DMS153 treated with DMSO at 0.1 percent for 48 hours (cell line): ENCODE data around the gene ACSM5.

ENCODE experiments used
- DNase-seq: peaks from one replicate; lab custom pipeline; 2025; ENCODE audit not compliant: unreplicated experiment; lab: John Stamatoyannopoulos, UW

The ACSM5 gene, protein sequence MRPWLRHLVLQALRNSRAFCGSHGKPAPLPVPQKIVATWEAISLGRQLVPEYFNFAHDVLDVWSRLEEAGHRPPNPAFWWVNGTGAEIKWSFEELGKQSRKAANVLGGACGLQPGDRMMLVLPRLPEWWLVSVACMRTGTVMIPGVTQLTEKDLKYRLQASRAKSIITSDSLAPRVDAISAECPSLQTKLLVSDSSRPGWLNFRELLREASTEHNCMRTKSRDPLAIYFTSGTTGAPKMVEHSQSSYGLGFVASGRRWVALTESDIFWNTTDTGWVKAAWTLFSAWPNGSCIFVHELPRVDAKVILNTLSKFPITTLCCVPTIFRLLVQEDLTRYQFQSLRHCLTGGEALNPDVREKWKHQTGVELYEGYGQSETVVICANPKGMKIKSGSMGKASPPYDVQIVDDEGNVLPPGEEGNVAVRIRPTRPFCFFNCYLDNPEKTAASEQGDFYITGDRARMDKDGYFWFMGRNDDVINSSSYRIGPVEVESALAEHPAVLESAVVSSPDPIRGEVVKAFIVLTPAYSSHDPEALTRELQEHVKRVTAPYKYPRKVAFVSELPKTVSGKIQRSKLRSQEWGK

DNA sequence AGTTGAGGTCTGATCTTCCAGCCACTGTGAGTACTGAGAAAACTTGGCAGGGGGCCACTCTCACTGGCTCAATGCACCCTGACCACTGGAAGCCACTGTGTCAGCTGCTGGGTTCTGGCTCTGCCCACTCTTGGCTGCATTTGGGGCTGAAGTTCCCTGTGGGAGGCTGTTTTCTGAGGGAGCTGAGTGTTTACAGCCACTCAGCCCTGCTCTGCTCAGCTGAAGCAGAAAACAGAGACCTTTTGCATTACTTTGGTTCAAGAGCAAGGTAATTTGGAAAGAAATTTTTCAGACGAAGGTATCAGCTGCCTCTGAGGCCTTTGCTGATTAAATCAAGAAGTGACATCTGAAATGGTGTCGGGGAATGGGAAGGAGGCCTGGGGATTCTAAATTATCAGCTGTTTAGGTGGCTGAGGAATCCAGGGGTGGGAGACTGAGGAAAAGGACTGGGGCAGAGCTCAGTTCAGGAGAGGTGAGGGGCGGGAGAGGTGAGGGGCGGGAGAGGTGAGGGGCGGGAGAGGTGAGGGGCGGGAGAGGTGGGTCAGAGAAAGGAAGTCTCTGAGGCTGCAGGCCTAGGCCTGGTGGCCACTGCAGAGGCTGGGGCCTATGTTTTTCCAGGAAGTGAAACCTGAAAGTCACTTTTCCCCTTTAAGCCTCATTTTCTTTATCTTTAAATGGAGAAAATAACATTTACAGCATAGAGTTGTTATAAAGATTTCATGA lies at the start of gene ACSM5:
Gene ACSM5 (plus strand): TSS at position 137 of the 723 bp plus-strand sequence. CDS start 1,951 bp downstream, outside the sequence.
- no peak for DNase-seq

DNA sequence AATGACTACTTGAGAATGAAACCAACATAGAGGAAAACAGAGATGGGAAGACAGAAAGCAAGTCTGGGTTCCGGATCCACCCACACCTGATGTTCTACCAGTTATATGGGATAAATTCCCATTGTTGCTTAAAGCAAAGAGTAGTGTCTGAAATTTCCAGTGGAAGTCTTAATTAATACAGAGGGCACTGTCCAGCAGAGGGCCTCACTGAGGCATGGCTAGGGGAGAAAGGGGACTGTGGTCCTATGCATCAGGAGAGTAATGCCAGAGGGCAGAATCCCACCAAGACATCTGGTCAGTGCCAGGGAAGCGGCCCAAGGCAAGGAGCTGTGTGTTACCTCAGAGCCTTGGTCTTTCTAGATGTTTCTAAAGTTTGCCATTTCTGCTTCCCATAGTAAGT lies 49.3 kb upstream of the ACSM5 start:
- DNase-seq = no peak

DNA sequence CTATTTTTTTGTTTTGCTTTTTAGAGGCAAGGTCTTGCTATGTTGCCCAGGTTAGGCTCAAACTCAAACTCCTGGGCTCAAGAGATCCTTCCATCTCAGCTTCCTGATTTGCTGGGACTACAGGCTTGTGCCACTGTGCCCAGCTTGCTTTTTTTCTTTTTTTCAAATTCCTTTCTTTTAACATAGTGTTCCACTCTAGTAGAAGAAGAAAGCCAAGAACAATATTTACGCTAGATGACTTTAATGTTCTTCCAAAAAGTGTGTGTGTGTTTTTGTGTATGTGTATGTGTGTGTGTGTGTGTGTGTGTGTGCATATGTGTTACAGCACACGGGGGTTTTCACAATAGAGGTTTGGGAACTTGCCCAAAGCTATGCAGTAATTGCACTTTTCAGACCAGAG lies 46.1 kb upstream of the ACSM5 start:
- no peak for DNase-seq

DNA sequence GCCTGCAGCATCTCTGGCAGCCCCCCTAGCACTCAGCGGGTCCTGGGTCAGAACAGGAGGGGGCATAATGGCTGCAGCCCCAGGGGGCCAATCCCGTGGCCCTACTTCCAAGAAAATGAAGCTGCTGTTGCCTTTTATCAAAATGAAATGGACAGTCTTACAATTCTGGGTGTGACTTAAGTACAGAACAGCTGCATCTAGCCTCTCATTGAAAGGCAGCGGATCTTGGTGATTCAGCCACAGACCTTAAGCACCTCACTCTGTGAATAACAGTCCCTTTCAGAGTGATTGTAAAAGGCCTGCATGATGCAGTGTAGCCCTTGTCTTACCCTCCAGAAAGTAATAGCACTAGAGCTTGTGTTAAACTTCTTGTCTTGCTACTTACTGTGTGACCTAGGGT lies 45.3 kb upstream of the ACSM5 start:
- no peak for DNase-seq

DNA sequence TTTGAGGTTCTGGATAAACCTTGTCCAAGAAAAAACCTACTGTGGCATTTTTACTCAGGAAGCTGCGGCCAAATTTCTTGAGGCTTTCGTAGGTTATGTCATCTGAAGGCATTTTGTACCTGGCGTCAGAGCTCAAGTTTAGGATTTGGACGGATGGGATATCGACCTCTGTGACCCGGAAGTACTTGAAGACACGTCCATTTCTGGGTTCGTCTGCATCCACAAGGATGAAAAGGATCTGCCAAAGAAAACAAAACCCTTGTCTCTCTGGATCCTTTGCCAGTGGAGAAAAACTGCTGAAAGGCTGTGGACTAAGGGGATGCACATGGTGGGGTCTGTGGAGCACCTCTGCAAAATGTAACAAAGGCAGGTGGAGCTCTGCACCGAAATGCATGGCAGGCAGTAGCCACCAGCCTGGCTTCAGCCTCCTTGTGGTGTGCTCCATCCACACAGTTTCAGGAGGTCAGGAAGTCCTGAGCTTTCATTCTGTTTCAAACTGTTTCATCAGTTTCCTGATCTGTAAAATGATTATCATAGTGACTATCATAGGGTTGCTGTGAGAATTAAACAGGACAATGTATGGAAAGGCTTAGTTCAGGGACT lies 39.8 kb upstream of the ACSM5 start:
- DNase-seq = no peak

DNA sequence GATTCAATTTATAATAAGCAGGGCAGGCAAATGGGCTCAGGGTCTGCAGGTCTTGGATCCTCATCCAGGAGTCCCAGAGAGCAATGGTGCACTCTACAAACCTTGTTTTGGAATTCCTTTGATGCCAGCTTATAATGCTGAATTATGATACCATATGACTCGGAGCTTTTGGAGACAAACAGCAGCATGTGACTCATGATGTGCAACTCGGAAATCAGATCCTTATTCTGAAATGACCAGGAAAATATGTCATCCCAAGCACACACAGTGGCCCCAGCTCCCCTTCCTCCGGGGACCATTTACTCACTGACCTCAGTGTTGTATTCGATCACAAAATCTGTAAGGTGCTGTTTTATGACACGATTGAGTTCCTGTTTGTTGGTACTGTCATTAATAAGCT lies 36.6 kb upstream of the ACSM5 start:
- DNase-seq = no peak

DNA sequence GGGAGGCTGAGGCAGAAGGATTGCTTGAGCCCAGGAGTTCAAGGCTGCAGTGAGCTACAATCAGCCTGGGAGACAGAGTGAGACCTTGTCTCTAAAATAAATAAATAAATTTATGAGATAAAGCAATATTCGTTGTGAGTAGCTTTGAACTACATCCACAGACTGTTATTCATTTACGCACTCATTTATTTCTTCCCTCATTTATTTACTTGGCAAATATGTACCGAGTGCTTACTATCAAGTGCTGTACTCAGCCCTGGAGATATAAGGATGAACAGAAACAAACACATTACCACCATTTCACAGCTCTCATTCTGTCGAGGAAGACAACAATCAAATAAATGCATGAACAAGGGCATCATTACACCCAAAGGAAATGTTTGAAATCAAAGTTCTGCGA lies 32.2 kb upstream of the ACSM5 start:
- DNase-seq = no peak

DNA sequence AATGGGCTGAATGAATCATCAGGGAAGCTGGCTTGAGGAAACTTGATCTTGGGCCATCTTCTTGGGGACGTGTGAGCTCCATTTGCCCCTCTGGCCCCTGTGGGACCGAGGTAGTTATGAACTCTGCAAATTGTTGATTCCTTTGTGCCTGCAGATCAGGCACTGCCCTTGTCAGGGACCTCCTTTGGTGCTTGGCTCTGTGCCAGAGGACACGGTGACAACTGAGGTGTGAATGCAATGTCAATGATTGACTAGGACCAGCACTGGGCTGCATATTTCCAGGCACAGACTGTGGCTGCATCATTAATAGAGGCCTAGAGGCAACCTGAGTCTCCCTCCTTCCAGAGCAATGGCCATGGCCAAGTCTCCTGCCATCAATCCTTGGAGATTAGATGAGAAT lies 28.6 kb upstream of the ACSM5 start:
- DNase-seq = no peak

DNA sequence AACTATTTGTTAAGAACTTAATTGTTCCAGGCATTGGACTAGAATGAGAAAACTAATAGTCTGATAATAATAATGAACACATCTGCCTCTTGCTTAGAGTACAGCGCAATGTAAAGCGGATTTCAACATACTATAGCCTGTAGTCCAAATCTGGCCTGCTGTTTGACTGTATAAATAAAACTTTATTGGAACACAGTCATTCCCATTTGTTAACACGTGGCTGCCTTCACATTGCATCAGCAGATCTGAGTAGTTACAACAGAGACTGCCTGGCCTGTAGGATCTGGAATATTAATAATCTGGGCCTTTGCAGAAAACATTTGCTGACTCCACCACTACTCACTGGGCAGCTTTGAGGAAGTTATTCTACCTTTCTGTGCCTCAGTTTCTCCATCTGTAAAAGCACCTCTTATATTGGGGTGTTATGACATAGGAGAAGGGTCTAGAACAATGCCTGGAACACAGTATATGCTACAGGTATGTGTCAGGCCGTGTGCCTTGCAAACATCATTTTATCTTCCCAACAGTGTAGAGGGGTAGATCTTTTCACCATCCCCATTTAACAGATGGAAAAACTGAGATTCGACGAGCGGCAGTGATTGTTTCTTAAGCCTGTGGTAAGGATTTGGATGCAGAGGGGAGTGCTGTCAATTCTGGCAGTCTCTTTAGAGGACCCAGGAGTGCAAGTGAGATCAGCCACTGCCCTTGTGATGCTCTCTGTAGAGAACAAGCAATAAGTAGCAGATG lies 27.0 kb upstream of the ACSM5 start:
- DNase-seq = no peak

DNA sequence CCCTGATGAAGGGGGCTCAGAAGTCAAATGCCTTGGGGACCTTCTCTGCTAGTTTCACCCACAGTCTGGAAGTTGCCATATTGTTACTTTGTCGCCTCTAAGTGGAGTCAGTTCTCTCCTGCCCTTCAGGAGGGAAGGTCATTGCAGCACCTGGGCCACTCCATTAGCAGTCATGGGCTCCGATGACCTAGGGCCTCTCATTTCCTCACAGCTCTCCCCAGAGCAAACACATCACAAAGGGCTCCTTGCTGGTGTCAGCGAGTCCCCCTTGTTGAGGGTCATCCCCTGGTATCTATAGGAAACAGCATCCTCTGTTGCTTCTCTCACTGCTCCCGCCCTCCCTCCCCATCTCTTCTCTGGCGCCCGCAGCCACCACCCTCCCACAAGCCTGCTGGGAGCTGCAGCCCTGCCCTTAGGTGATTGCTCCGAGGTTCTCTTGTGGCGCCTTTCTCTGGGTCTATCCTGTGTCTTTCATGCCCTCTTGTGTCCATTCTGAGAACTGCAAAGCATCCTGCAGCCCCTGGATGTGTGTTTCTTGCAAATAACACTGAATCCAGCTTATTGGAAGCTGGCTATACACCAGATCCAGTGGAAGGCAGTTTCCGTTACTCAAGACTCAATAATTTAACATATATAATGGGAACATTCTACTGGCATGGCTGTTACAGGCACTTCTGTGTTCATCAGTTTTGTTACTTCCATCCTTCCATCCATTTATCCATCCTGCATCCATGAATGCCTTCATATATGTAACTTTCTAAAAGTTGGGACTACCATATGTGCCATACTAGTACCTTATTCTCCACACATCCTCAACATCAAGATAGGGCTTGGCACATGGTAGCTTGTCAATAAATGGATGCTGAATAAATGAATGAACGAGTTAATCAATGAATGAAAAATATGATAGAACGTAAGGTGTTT lies 26.0 kb upstream of the ACSM5 start:
- peak; percentile 70 for DNase-seq

DNA sequence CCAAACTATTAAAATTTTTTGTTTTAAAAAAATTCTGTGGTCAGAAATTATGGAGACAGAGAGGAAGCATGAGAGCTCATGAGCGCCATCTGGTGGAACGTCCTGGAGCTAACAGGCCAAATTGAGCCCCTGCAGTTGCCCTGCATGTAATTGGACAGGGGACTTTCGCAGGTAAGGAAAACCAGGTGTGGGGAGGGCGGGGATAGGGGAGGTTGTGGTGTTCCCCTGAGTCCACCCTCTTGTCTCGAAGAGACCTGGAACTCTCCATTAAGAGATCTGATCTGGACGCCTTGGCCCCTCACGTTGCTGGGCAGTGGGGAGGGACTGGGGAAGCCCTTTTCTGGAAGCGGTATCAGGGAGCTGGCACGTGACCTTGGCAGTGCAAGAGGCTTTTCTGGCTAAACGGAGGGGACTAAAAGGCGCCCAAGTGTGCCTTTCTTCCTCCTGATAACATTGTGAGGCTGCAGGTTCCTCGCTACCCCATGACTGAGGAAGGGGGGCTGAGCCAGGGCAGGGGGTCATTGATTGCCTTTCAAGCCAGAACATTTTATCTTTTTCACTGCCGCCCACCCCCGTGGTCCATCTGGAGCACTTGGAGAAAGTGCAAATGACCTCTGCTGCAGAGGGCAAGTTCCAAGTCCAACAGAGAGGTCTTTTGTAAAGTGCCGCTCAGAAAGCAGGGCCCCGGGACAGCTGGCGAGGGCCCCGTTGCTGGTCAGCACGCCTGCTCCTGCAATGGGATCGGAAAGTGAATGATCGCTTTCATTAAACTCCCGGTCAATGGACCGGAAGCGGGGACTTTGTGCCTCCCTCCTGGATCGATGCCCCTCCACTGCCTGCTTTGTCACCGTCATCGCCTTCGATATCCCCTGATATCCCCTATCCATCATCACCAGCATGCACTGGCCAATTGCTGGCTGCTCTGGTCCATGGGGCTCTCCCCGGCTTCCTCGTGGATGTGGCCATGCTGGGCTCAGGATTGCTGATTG lies 23.2 kb upstream of the ACSM5 start:
- DNase-seq = peak; percentile 41

DNA sequence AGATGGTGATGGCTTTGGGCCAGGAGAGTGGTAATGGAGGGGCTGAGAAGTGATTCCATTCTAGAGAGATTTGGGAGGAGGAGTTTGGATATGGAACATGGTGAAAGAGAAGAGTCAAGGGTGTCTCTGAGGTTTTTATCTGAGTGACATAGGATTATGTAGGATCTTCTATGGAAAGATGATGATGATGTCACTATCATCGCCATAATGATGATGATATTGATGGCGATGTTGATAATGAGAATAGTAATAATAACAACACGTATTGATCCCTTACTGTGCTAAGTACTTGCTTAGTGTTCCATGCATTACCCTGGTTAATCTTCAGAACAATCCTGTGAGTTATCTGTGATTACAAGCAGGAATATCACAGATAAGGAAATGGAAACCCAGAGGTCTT lies 21.4 kb upstream of the ACSM5 start:
- no peak for DNase-seq

DNA sequence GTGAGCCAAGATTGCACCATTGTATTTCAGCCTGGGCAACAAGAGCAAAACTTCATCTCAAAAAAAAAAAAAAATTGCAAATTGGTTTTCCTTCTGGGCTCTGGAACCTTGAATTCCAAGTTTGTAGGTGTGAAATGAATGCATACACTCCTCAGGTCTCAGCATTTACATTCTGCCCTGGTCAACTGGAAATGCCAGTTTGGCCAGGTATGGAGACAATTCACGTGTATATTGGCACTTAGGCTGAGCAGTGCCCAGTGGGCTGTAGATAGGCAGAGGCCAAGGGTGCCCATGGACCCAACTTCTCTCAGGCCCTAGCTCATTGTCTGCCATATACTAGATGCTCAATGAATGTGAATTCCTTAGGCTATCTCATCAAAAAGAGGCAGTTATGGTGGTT lies 20.5 kb upstream of the ACSM5 start:
- DNase-seq = no peak

DNA sequence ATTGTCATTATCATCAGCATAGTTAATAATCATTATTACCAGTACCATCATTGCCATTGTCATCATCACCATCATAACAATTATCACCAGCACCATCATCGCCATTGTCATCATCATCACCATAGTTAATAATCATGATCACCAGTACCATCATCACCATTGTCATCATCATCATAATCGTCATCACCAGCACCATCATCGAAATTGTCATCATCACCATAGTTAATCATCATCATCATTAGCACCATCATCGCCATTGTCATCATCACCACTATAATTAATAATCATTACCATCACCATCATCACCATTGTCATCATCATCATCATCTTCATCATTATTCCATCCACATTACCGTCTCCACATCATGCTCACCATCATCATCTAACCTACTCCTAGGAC lies 18.3 kb upstream of the ACSM5 start:
- no peak for DNase-seq

DNA sequence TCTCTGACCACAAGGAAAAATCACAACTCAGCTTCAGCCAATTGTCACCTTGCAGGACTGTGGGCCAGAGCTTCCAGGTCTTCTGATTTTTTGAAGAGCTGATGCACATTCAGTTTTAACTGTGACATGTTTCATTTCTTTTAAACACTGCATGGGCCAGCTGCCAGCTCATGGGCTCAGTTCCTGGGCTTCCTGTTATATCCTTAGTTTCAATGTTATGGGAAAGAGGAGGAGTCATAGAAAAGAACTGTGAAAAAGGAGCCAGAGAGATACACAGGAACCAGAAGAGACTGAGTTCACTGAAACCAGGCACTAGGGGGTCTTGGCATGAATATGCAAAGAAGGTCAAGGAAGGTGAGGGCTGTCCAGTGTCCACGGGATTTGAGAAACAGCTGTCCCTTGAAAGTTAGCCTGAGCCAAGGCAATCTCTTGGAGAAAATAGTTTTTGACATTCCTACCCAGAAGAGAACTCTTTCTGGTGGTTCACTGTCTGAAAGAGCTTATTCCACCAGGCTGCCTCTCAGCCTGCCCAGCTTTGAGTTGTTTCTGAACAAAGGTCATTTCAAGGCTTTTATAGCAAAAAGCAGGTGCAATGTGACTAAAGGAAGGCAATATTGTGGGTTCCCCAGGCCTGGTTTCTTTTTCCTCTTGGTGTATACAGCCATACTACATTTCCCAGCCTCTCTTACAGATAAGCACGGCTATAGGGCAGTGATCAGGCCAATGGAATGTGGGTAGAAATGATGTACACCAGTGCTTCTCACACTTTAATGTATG lies 15.3 kb upstream of the ACSM5 start:
- DNase-seq = peak; percentile 7

DNA sequence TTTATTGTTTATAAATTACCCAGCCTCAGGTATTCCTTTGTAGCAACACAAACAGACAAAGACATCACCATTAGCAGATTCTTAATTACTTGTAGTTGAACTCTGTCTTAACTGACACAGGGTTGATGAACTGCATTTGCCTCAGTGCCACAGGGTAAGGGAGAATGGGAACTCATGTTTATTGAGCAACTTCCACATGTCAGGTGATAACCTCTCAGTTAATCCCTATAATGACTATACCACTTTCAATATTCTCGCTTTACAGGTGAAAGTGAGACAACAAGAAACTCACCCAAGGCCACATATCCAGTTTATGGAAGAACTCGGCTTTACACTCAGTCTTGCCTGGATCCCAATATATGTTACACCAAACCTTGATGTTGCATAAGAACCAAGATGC lies 13.4 kb upstream of the ACSM5 start:
- no peak for DNase-seq

DNA sequence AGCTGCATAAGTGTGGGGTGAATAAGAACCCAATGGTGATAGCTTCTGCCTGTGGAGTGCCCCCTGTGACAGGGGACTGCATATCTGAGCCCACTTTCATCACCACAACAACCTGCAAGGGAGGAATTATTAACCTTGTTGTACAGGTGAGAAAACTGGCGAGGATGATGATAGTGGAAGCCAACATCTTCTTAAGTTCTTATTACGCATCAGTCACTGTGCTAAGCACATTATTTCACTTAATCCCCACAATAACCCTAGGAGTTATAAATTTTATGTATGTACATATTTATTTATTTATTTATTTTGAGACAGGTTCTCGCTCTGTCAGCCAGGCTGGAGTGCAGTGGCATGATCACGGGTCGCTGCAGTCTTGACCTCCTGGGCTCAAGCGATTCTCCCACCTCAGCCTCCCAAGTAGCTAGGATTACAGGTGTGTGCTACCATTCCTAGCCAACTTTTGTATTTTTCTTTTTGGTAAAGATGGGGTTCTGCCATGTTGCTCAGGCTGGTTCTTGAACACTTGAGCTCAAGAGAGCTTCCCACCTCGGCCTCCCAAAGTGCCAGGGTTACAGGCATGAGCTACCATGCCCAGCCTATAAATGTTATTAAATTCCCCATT lies 12.4 kb upstream of the ACSM5 start:
- DNase-seq = no peak
